Tibial nerve (tissue), 4 donors: Measurements from ENCODE around the gene LTN1. TPM values are rescaled to one million over a fixed set of nuclear protein-coding genes. Genes with fewer than 3 reads are reported as not detected.

Experiments used
- DNase-seq, 2 donors: peaks; one replicate each; pipeline ENCODE4 v3.0.0-alpha.2; 2019; ENCODE audit warnings: low spot score in 2 of 2
- H3K27ac ChIP-seq, 4 donors: fragments of 200-600 bp; sonication (generic) in 3 of 4; one replicate each; pipeline ENCODE4 v1.5.1; 2017 to 2019; ENCODE audit warnings: mild to moderate bottlenecking in 1 of 4
- H3K27me3 ChIP-seq, 2 donors: fragments of 200-600 bp; sonication (generic) in 1 of 2; one replicate each; pipeline versions ENCODE4 v1.5.1 to v1.6.0; 2017 to 2019
- H3K36me3 ChIP-seq, 3 donors: fragments of 200-600 bp; sonication (generic); one replicate each; pipeline ENCODE4 v1.5.1; 2018 to 2019
- H3K4me1 ChIP-seq, 4 donors: fragments of 200-600 bp; sonication (generic) in 3 of 4; one replicate each; pipeline ENCODE4 v1.5.1; 2017 to 2019
- H3K4me3 ChIP-seq, 4 donors: fragments of 200-600 bp; sonication (generic) in 3 of 4; one replicate each; pipeline ENCODE4 v1.5.1; 2017 to 2019; ENCODE audit warnings: mild to moderate bottlenecking in 1 of 4, moderate library complexity in 1 of 4
- H3K9me3 ChIP-seq, 4 donors: fragments of 200-600 bp; sonication (generic) in 3 of 4; one replicate each; pipeline ENCODE4 v1.5.1; 2017 to 2019
- EP300 ChIP-seq, 2 donors: sonication (generic); formaldehyde crosslinking; IDR thresholded peaks; one replicate each; pipeline ENCODE4 v1.6.1; 2017; ENCODE audit warnings: antibody characterized with exemption in 2 of 2, mild to moderate bottlenecking in 1 of 2
- POLR2A ChIP-seq, 2 donors: fragments of 450-650 bp; IDR thresholded peaks; one replicate each; pipeline ENCODE4 v1.6.1; 2017; ENCODE audit warnings: antibody characterized with exemption in 2 of 2, mild to moderate bottlenecking in 2 of 2, moderate library complexity in 2 of 2
- WGBS, 2 donors: methylation state at CpG; one replicate each; pipeline ENCODE4 v1.1.5; 2018; 5-methylcytosine and 5-hydroxymethylcytosine counted together
- total RNA-seq, 4 donors: library from RNA; depleted of rRNA; stranded (reverse); fragments of >200 nt; gene quantifications; one replicate each; pipeline ENCODE4 v1.1.0, GENCODE V29; 2016
- TF ChIP-seq, protein P1 (sequence below), 5 experiments: fragments of 200-600 bp in 3 of 5; fragments of 450-650 bp in 2 of 5; sonication (generic) in 3 of 5; IDR thresholded peaks; one replicate each; pipeline ENCODE4 v1.5.1; 2016 to 2019; ENCODE audit warnings: antibody characterized with exemption in 5 of 5, mild to moderate bottlenecking in 3 of 5, moderate library complexity in 2 of 5

Gene LTN1, protein sequence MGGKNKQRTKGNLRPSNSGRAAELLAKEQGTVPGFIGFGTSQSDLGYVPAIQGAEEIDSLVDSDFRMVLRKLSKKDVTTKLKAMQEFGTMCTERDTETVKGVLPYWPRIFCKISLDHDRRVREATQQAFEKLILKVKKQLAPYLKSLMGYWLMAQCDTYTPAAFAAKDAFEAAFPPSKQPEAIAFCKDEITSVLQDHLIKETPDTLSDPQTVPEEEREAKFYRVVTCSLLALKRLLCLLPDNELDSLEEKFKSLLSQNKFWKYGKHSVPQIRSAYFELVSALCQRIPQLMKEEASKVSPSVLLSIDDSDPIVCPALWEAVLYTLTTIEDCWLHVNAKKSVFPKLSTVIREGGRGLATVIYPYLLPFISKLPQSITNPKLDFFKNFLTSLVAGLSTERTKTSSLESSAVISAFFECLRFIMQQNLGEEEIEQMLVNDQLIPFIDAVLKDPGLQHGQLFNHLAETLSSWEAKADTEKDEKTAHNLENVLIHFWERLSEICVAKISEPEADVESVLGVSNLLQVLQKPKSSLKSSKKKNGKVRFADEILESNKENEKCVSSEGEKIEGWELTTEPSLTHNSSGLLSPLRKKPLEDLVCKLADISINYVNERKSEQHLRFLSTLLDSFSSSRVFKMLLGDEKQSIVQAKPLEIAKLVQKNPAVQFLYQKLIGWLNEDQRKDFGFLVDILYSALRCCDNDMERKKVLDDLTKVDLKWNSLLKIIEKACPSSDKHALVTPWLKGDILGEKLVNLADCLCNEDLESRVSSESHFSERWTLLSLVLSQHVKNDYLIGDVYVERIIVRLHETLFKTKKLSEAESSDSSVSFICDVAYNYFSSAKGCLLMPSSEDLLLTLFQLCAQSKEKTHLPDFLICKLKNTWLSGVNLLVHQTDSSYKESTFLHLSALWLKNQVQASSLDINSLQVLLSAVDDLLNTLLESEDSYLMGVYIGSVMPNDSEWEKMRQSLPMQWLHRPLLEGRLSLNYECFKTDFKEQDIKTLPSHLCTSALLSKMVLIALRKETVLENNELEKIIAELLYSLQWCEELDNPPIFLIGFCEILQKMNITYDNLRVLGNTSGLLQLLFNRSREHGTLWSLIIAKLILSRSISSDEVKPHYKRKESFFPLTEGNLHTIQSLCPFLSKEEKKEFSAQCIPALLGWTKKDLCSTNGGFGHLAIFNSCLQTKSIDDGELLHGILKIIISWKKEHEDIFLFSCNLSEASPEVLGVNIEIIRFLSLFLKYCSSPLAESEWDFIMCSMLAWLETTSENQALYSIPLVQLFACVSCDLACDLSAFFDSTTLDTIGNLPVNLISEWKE (N-terminal part only)
- 10 to 100 TPM; 25.2 to 45.4 (median 29.4) TPM for total RNA-seq

DNA sequence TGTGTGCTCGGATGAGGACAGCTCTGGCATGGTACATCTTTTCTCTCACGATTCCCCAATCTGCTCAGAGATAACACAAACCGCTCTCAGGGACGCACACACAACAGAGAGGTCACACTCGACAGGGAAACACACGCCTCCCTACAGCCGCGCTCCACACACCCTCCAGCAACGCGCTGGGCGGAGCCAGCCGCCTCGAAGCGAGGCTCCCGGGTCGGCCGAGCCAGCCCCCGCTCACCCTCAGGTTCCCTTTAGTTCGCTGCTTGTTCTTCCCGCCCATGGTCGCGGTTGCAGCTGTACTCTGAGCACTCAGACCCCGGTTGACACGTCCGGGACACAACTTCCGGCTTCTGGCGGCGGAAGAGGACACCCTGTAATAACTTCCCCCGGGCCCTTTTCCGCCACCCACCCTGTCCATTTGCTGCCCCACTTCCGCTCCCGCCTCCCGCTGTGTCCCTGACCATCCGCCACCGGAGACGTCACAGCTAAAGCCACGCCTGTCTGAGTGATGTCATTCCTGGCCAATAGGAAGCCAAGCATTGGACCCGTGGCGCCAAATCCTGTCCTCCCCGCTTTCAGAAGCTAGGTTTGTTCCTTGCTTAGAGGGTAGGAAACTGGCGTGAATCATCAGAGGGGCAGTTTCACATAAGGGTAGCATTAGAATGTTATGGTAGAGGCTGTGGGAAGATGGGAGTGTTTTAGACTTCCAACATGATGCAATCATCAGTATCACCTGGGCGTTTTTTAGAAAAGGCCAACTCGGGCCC is at the start of gene LTN1:
LTN1 (minus strand) TSS at position 352 of the 767 bp plus-strand sequence; CDS start at position 280, 72 bp downstream.
- Histone ChIP-seq H3K36me3 (peaks cover 0 to 9% (median 0%) of the 10 kb centered on the region in 3 donors), H3K4me3 (peak within 1 kb of the TSS; percentile 62 to 88 (median 72)), H3K27me3 (no peaks in the 10 kb centered on the region), H3K4me1 (peaks cover 0 to 34% (median 14%) of the 10 kb centered on the region in 4 donors), H3K9me3 (no peaks in the 10 kb centered on the region), H3K27ac (peak within 1 kb of the TSS; percentile 65 to 90 (median 87))
- DNase-seq: peak; percentile 98 to 99
- 1% methylated on average over 43 of the region's 43 CpGs for WGBS, 2 donors
- TF ChIP-seq, protein P1, sequence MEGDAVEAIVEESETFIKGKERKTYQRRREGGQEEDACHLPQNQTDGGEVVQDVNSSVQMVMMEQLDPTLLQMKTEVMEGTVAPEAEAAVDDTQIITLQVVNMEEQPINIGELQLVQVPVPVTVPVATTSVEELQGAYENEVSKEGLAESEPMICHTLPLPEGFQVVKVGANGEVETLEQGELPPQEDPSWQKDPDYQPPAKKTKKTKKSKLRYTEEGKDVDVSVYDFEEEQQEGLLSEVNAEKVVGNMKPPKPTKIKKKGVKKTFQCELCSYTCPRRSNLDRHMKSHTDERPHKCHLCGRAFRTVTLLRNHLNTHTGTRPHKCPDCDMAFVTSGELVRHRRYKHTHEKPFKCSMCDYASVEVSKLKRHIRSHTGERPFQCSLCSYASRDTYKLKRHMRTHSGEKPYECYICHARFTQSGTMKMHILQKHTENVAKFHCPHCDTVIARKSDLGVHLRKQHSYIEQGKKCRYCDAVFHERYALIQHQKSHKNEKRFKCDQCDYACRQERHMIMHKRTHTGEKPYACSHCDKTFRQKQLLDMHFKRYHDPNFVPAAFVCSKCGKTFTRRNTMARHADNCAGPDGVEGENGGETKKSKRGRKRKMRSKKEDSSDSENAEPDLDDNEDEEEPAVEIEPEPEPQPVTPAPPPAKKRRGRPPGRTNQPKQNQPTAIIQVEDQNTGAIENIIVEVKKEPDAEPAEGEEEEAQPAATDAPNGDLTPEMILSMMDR (IDR thresholded peaks at IDR 0.05): no peak
- TF ChIP-seq EP300 (IDR thresholded peaks at IDR 0.05) (peak; percentile 78 to 86), POLR2A (IDR thresholded peaks at IDR 0.05) (peak; percentile 37 to 65)

DNA sequence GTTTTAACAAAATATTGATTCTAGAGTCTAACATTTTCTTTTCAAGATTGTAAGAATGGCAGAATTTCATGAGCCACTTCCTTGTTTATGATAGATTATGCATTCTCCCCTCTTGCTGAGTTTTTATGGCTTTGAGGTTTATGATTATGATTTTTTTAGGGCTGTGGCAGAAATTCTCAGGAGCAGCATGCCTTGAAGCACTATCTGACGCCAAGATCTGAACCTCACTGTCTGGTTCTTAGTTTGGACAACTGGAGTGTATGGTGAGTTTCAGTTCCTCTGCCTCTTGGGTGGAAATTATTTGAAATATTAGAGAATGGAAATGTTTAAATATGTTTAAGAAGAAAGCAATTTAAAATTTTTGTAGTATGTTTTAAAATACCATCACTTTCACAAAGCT is 42.0 kb upstream of the LTN1 start:
- H3K4me3 ChIP-seq: no peak overlapping the region
- no peaks in the 10 kb centered on the region for H3K9me3 ChIP-seq
- H3K27ac ChIP-seq: peak overlapping the region in 3 of 4 donors; percentile 17 to 77 (median 53)
- H3K27me3 ChIP-seq: no peaks in the 10 kb centered on the region
- H3K4me1 ChIP-seq: peaks cover 0 to 21% (median 0%) of the 10 kb centered on the region in 4 donors
- WGBS, 2 donors: 29 to 71% methylated on average over 1 of the region's 1 CpG
- TF ChIP-seq, protein P1 (IDR thresholded peaks at IDR 0.05): no peak
- TF ChIP-seq POLR2A (IDR thresholded peaks at IDR 0.05) (no peak), EP300 (IDR thresholded peaks at IDR 0.05) (no peak)
- DNase-seq: no peak
- H3K36me3 ChIP-seq: peaks cover 0 to 85% (median 8%) of the 10 kb centered on the region in 3 donors

DNA sequence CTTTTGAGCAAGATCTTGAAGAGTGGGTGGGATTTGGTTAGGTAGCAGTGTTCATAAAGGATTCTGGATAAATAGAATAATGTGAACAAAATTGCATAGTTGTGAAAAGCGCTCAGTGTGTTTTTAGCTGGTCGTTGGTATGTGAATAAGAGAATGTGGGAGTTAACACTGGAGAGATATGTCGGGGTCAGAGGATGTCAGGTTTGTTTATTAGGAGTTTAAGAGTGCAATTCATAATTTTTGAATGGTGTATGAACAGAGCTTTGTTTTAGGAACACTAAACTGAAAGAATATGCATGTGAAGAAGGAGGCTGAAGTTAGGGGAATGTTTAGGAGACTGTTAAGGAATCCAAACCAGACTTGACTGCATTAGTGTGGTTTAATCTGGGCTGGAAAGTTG is 41.2 kb upstream of the LTN1 start:
- Histone ChIP-seq H3K27ac (peak overlapping the region in 2 of 4 donors; percentile 53 to 77), H3K9me3 (no peaks in the 10 kb centered on the region), H3K4me1 (peaks cover 0 to 25% (median 0%) of the 10 kb centered on the region in 4 donors), H3K36me3 (peaks cover 0 to 84% (median 8%) of the 10 kb centered on the region in 3 donors), H3K4me3 (no peak overlapping the region), H3K27me3 (no peaks in the 10 kb centered on the region)
- no peak for DNase-seq
- TF ChIP-seq POLR2A (IDR thresholded peaks at IDR 0.05) (no peak), EP300 (IDR thresholded peaks at IDR 0.05) (no peak)
- TF ChIP-seq, protein P1 (IDR thresholded peaks at IDR 0.05): no peak
- 27 to 51% methylated on average over 3 of the region's 3 CpGs for WGBS, 2 donors

DNA sequence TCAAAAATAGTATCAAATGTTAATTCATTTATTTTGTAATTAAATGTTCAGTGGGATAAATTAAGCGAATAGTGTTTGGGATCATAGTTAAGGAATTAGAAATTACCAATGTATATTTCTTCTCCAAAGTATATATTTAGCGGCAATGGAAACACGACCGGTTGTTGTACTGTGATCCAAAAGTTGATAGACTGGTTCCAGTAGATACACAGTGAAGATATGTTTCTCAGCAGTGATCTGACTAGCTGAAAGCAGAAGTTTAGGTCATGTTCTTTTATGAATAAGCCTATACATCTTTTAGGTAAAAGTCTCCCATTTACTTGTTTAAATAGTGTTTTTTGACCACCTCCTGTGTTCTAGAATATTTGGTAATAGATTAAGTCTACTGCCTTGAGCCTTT is 40.6 kb upstream of the LTN1 start:
- Histone ChIP-seq H3K36me3 (peaks cover 0 to 80% (median 8%) of the 10 kb centered on the region in 3 donors), H3K27ac (peak overlapping the region in 2 of 4 donors; percentile 53 to 77), H3K4me1 (peaks cover 0 to 25% (median 0%) of the 10 kb centered on the region in 4 donors), H3K9me3 (no peaks in the 10 kb centered on the region), H3K27me3 (no peaks in the 10 kb centered on the region), H3K4me3 (no peak overlapping the region)
- TF ChIP-seq EP300 (IDR thresholded peaks at IDR 0.05): no peak
- TF ChIP-seq, protein P1 (IDR thresholded peaks at IDR 0.05): no peak
- TF ChIP-seq POLR2A (IDR thresholded peaks at IDR 0.05): no peak
- no peak for DNase-seq
- 50 to 64% methylated on average over 4 of the region's 4 CpGs for WGBS, 2 donors
